Measurements from ENCODE around the gene ZMAT5. TPM values are rescaled to one million over a fixed set of nuclear protein-coding genes. Genes with fewer than 3 reads are reported as not detected.
A peak's percentile ranks its signal among the peaks of the same experiment; 100 is the strongest.

Gene ZMAT5
- total RNA-seq, 3 donors from 2014 or later = 23.9 to 27.8 (median 26.5) TPM

DNA sequence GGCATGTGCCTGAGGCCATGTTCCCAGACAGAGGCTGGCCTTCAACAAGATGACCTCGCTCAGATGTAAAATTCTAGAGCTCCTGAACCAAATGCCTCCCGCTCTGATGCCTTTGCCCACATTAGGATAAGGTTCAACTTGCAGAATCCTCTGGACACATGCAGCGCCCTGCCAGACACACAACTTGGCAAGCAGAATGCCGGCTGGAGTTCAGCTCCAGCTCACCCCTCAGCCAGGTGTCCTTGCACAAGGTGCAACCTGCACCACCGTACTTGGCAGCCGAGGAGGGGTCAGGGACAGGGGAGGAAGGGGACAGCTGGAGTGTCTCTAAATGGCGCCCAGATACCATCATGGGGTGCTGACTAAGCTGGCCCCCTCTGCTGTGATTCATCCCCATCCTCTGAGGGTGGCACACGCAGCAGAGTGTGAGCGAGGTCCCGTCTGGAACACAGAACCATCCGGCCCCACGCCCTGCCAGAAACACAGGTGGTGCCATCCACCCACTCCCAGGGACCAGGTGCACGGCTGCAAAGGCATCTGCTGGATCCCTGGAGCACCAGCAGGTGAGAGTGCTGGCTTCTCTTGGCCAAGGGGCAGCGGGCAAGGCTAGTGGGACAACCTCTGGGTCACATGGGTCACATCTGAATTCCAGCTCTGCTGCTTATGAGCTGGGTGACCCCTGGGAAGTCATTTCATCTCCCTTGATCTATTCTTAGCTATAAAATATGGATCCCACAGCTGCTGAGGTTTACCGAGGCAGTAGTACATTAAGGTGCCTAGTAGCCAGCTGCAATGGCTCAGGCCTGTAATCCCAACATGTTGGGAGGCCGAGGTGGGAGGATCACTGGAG lies 12.8 kb downstream of the ZMAT5 start:
- H3K36me3 Mint-ChIP-seq (ENCODE audit: insufficient read depth) = peaks cover 8% of the 10 kb centered on the region
- no peak overlapping the region for H3K4me3 Mint-ChIP-seq
- peaks cover 14% of the 10 kb centered on the region for H3K4me1 Mint-ChIP-seq (ENCODE audit: low read depth)
- ATAC-seq (no peak), DNase-seq (no peak)
- H3K9me3 Mint-ChIP-seq = no peaks in the 10 kb centered on the region
- H3K27me3 Mint-ChIP-seq (ENCODE audit: low read depth) = no peaks in the 10 kb centered on the region

DNA sequence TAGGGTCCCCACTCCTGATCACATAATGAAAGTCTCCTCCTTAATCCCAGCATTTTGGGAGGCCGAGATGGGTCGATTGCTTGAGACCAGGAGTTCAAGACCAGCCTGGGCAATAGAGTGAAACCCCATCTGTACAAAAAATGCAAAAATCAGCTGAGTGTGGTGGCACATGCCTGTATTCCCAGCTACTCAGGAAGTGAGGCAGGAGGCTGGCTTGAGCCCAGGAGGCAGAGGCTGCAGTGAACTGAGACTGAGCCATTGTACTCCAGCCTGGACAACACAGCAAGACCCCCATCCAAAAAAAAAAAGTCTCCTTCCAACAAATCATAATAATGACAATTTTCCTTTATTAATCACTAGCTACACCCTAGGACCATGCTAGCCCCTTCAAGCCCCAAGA lies 15.1 kb downstream of the ZMAT5 start:
- Mint-ChIP-seq H3K4me1 (ENCODE audit: low read depth) (peaks cover 14% of the 10 kb centered on the region), H3K27me3 (ENCODE audit: low read depth) (no peaks in the 10 kb centered on the region), H3K9me3 (no peaks in the 10 kb centered on the region), H3K4me3 (no peak overlapping the region), H3K36me3 (ENCODE audit: insufficient read depth) (peaks cover 18% of the 10 kb centered on the region)
- DNase-seq (no peak), ATAC-seq (no peak)

DNA sequence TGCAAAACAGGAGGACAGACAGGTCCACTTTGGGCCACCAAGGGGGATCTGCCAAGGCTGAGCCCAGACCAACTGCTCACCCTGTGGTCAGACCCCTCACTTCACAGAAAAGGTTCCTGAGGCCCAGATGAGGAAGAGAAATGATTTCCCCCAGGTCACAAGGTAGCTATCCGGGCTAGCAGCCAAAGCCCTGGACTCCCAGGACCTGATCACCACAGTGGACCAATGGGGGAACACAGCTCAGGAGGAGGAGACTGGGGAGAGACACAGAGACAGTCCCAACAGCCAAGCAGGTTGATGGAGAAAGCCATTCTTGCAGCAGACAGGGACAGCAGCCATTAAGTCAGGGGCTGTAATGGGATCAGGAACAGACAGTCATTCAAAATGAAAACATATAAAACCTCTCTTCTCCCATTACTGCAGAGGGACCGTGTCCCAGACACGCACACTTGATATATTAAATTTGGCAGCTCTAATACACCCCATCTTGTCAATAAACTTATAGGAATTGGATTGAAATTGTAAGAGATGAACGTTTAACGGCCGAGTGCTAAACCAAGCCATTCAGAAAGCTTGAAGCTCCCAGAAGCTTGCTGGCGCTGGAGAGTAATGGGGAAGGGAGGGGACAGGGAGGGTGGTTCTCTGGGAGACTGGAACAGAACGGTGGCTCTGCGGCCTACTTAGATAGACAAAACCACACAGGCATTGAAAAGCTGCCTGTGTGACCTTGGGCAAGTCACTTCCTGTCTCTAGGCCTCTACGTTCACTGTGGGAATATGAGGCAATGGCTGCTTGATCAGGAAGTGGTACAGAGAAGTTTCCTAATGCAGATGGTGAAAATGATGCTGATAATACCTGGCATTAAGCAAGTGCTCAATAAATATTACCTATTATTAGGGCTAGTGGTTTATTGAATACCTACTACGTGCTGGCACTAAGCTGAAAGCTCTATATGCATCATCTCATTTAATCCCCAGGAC lies 16.0 kb downstream of the ZMAT5 start:
- ATAC-seq (peak in 1 of 2 donors; percentile 56), DNase-seq (no peak)
- no peak overlapping the region for H3K4me3 Mint-ChIP-seq
- H3K36me3 Mint-ChIP-seq (ENCODE audit: insufficient read depth) = peaks cover 21% of the 10 kb centered on the region
- no peaks in the 10 kb centered on the region for H3K27me3 Mint-ChIP-seq (ENCODE audit: low read depth)
- H3K4me1 Mint-ChIP-seq (ENCODE audit: low read depth) = peaks cover 14% of the 10 kb centered on the region
- H3K9me3 Mint-ChIP-seq = no peaks in the 10 kb centered on the region

DNA sequence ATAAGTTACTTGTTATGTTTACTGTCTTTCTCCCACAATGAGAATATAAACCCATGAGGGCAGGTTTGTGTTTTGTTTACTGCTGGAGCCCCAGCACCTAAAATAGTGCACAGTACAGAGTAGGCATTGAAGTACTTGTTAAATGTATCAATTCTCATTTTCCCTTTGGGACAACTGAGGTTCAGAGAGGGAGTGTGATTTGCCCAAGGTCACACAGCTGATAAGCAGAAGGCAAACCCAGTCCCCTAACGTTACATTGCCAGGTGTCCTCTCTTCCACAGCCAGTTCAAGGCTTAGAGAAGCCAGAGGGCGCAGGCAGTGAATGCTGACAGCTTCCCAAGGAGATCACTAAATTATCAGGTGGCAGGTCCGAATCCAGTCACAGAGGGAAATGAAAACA lies 16.8 kb downstream of the ZMAT5 start:
- H3K4me1 Mint-ChIP-seq (ENCODE audit: low read depth) = peaks cover 14% of the 10 kb centered on the region
- H3K4me3 Mint-ChIP-seq = no peak overlapping the region

DNA sequence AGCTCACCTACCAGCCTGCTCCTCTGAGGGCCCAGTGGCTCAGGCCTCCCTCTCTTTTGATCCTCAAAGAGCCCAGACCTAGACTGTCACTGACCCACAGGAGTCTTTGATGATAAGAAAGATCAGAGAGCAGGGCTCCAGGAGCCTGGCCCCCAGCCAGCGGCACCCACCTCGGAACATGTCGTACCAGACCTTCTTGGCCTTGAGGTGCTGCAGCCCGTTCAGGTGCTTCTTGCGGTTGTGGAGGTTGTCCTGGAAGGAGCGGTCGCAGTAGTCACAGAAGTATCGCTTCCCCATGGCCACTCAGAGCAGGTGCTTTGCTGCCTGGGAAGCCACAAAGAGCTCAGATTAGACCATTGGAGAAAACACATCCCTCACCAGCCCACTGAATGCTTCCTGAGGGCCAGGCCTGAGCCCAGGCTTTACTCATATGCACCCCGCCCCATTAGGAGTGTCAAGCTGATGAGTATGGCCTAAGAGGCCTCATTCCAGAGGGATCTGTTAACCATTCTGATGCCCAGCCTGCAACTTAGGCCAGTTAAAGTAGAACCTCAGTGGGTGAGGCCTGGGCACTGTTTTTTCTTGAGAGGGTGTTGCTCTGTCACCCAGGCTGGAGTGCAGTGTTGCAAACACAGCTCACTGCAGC lies 18.4 kb downstream of the ZMAT5 start:
- H3K4me3 Mint-ChIP-seq = no peak overlapping the region
- H3K36me3 Mint-ChIP-seq (ENCODE audit: insufficient read depth) = peaks cover 28% of the 10 kb centered on the region
- no peak for ATAC-seq
- no peak for DNase-seq
- no peaks in the 10 kb centered on the region for H3K27me3 Mint-ChIP-seq (ENCODE audit: low read depth)
- peaks cover 14% of the 10 kb centered on the region for H3K4me1 Mint-ChIP-seq (ENCODE audit: low read depth)
- no peaks in the 10 kb centered on the region for H3K9me3 Mint-ChIP-seq

More for the DNA sequence above, 16.8 kb downstream of the ZMAT5 start:
- DNase-seq = no peak
- ATAC-seq = no peak
- Mint-ChIP-seq H3K36me3 (ENCODE audit: insufficient read depth) (peaks cover 25% of the 10 kb centered on the region), H3K9me3 (no peaks in the 10 kb centered on the region), H3K27me3 (ENCODE audit: low read depth) (no peaks in the 10 kb centered on the region)

DNA sequence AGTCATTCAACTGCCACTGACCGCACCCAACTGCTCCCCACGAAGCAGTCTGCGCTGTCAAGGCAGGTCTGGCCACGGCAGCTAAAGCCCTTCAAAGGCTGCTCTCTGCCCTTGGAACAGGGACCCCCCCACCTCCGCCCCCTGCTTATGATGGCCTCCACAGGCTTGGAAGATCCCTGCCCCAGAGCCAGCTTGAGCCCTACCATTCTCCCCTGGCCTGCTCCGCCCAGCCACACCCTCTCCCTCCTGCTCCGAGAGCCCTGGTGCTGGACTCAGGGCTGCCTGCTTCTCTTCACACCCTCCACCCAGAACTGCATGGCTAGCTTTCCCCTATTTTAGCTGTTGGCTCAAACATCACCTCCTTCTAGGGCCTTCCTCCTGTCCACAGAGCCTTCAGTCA lies 19.0 kb downstream of the ZMAT5 start:
- no peak for DNase-seq
- Mint-ChIP-seq H3K27me3 (ENCODE audit: low read depth) (no peaks in the 10 kb centered on the region), H3K36me3 (ENCODE audit: insufficient read depth) (peaks cover 30% of the 10 kb centered on the region), H3K9me3 (no peaks in the 10 kb centered on the region), H3K4me3 (no peak overlapping the region), H3K4me1 (ENCODE audit: low read depth) (peaks cover 14% of the 10 kb centered on the region)
- ATAC-seq = no peak

DNA sequence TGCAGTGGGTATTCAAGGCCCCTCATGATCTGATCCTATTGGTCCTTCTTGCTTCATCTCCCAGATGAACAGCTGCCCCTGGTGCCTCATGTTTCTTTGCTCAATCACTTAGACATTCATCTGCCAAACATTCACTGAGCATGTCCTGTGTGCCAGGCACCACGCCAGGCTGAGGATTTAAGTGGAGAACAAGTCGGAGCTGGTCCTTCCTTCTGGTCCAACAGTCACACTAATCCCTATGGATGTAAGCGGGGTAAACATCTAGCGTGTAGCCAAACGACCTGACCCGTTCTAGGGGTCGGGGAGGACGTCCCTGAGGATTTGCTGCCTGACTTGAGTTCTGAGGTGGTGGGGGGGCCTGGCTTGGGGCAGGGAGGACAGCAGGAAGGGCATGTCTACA lies 21.9 kb downstream of the ZMAT5 start:
- DNase-seq = no peak
- Mint-ChIP-seq H3K36me3 (ENCODE audit: insufficient read depth) (peaks cover 30% of the 10 kb centered on the region), H3K4me1 (ENCODE audit: low read depth) (no peaks in the 10 kb centered on the region), H3K27me3 (ENCODE audit: low read depth) (no peaks in the 10 kb centered on the region), H3K4me3 (no peak overlapping the region), H3K9me3 (no peaks in the 10 kb centered on the region)
- no peak for ATAC-seq

DNA sequence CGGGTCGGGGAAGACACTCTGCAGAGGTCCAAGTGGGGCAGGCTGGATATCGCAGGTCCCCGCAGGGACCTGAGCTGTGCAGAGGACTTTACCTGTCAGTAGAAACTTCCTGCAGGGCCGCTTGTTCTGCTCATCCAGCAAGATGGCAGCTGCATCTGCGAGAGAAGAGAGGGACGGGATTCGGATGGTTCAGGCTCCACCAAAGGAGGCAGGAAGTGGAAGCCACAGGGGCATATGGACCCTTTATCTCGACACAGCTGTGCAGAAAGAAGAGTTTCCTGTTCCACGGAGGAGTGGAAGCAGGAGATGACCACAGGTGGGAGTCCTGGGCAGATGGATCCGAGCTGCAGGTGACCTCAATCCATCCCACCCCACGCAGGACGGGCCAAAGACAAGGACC lies 24.5 kb downstream of the ZMAT5 start:
- ATAC-seq (no peak), DNase-seq (no peak)
- H3K4me3 Mint-ChIP-seq = no peak overlapping the region
- no peaks in the 10 kb centered on the region for H3K27me3 Mint-ChIP-seq (ENCODE audit: low read depth)
- H3K9me3 Mint-ChIP-seq = no peaks in the 10 kb centered on the region
- no peaks in the 10 kb centered on the region for H3K4me1 Mint-ChIP-seq (ENCODE audit: low read depth)
- peaks cover 27% of the 10 kb centered on the region for H3K36me3 Mint-ChIP-seq (ENCODE audit: insufficient read depth)

DNA sequence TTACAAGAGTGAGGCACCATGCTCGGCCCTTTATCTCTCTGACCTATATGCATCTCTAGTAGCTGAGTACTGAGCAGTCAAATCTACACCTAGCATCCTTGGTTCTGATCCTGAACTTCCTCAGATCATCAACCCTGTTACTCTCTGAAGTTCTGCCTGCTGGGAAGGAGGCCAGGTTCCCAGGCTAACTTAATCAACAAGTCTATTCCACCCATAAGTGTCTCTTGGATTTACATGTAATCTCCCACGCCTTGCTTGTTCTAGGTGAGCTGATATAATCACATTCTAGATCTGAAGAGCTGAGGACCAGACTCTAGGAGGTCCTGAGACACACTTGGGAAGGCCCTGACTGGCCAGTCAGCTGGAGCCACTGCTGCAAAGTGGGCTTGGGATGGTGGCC lies 24.9 kb downstream of the ZMAT5 start:
- Mint-ChIP-seq H3K36me3 (ENCODE audit: insufficient read depth) (peaks cover 26% of the 10 kb centered on the region), H3K4me3 (no peak overlapping the region), H3K4me1 (ENCODE audit: low read depth) (no peaks in the 10 kb centered on the region), H3K27me3 (ENCODE audit: low read depth) (no peaks in the 10 kb centered on the region), H3K9me3 (no peaks in the 10 kb centered on the region)
- ATAC-seq (no peak), DNase-seq (no peak)

DNA sequence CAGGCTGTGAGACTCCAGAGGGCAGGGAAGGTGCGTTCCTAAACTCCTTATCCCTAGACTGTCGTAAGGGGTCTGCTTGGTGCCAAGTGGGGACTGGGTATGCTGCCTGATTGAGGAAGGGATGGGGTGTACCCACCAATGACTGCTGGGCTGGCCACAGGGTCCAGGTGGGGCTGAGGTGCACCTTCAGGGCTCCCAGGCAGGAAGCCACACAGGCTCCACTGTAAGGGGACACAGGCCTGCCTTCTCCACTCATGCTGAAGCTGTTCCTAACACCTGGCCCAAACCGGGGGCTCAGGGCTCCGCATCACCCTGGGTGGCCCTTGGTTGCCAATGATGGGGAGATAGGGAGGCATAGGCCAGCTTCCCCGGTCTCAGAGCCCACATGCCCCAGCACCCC lies 26.6 kb downstream of the ZMAT5 start:
- no peaks in the 10 kb centered on the region for H3K4me1 Mint-ChIP-seq (ENCODE audit: low read depth)
- H3K27me3 Mint-ChIP-seq (ENCODE audit: low read depth) = no peaks in the 10 kb centered on the region
- peaks cover 23% of the 10 kb centered on the region for H3K36me3 Mint-ChIP-seq (ENCODE audit: insufficient read depth)
- ATAC-seq (no peak), DNase-seq (no peak)
- H3K9me3 Mint-ChIP-seq = no peaks in the 10 kb centered on the region
- no peak overlapping the region for H3K4me3 Mint-ChIP-seq

DNA sequence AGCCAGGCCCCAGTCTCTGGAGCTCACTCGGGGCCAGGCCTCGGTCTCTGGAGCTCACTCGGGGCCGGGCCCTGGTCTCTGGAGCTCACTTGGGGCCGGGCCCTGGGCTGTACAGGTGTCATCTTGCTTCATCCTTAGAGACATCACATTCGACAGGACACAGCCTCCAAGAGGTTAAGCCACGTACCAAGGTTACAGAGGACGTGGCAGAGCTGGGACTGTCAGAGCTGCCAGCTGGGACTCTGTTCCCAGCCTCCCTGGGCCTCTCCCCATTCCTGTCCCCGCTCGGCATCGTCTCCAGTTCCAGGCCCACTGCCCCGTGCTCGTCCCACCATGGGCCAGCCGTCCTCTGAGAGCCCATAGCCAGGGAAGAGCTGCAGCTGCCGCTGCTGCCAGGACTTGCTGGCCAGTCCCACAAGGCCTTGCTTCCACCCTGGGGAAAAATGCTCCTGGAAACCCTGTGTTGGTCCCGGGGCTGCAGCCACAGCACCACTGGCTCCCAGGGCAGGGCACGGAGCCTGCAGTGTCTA lies 27.4 kb downstream of the ZMAT5 start:
- ATAC-seq = no peak
- H3K4me1 Mint-ChIP-seq (ENCODE audit: low read depth) = no peaks in the 10 kb centered on the region
- H3K36me3 Mint-ChIP-seq (ENCODE audit: insufficient read depth) = peaks cover 21% of the 10 kb centered on the region

DNA sequence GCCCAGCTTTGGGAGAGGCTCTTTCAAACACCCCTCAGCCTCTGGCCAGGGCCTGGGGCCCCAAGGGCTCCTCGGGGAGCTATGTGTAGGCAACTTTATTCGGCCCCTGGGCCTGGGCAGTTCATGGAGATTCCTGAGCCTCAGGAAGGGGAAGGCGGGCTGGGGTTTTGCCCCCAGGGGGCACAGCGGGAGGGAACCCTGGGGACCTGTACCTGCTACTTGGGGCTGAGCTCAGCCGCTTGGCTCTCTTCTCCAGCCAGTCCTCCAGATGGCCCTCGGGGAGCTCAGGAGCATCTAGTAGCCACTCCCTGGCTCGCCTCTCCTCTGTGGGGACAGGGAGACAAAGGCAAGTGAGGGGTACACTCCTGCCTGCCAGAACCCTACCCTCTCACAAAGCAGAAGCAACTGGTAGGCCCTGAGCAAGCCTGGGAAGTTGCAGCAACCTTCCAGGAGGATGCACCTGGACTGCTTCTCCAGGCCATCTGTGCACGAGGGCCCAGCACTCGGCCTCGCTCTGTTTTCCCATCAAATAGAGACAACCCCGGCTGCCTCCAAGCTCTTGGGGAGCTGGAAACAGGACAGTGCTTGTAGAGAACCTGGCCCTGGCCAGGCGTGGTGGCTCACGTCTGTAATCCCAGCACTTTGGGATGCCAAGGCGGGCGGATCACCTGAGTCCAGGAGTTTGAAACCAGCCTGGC lies 28.5 kb downstream of the ZMAT5 start:
- H3K27me3 Mint-ChIP-seq (ENCODE audit: low read depth) = no peaks in the 10 kb centered on the region
- peaks cover 20% of the 10 kb centered on the region for H3K36me3 Mint-ChIP-seq (ENCODE audit: insufficient read depth)
- no peak for ATAC-seq

More for the DNA sequence above, 27.4 kb downstream of the ZMAT5 start:
- no peak overlapping the region for H3K4me3 Mint-ChIP-seq
- H3K27me3 Mint-ChIP-seq (ENCODE audit: low read depth) = no peaks in the 10 kb centered on the region
- no peaks in the 10 kb centered on the region for H3K9me3 Mint-ChIP-seq
- DNase-seq = no peak

DNA sequence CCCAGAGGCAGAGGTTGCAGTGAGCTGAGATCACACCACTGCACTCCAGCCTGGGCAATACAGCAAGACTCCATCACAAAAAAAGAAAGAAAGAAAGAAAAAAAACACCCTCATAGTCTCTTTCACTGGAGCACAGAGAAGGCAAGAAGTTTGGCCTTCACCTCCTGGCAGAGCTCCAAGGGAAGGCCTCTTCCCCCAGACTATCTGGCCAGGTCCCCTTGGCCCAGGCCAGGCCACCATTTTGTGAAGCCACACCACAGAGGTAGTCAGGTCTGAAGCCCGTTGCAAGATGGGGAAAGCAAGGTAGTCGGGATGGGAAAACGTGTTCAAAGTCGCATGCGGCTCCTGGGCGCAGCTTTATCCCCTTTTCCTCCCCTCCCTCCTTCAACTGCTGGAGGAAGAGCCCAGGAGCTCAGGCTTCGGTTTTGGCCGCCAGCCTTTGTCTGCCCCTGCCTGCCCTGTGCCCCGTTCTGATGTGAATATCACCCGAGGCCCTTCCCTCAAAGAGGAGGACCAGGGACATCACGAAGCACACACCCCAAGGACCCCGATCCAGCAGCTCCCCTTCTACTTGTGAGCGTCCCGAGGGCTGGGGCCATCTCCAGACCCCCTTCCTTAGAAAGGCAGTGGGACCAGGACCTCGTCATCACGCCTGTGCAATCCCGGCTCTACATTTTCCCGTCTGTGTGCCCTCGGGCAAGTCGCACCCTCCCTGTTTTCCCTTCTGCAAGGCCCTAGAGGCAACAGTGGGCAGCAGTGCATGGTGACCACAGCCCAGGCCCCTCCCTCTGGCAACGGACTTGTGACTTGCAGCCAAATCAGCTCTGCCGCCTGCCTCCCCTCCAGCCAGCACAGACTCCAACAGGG lies 29.3 kb downstream of the ZMAT5 start:
- no peak overlapping the region for H3K4me3 Mint-ChIP-seq
- H3K9me3 Mint-ChIP-seq = no peaks in the 10 kb centered on the region
- no peaks in the 10 kb centered on the region for H3K4me1 Mint-ChIP-seq (ENCODE audit: low read depth)
- ATAC-seq (no peak), DNase-seq (no peak)
- no peaks in the 10 kb centered on the region for H3K27me3 Mint-ChIP-seq (ENCODE audit: low read depth)
- peaks cover 18% of the 10 kb centered on the region for H3K36me3 Mint-ChIP-seq (ENCODE audit: insufficient read depth)

More for the DNA sequence above, 28.5 kb downstream of the ZMAT5 start:
- DNase-seq = no peak
- Mint-ChIP-seq H3K4me1 (ENCODE audit: low read depth) (no peaks in the 10 kb centered on the region), H3K9me3 (no peaks in the 10 kb centered on the region), H3K4me3 (no peak overlapping the region)
